Activated CD8-positive, alpha-beta memory T cell treated with anti-CD3 and anti-CD28 coated beads for 36 hours (primary cell): ENCODE measurements around the gene SH3D21. TPM values are rescaled to one million over a fixed set of nuclear protein-coding genes. Genes with fewer than 3 reads are reported as not detected.

Experiments used
- CTCF ChIA-PET: fragments of 350-600 bp; sonication (Branson Sonifier 250); formaldehyde crosslinking; loops from one replicate; lab custom pipeline; 2021; ENCODE audit warnings: antibody characterized with exemption; lab: Charles Lee
- POLR2A ChIA-PET: fragments of 350-600 bp; sonication (Branson Sonifier 250); formaldehyde crosslinking; loops from one replicate; lab custom pipeline; 2021; ENCODE audit warnings: antibody characterized with exemption; lab: Charles Lee
- total RNA-seq, 2 experiments: library from RNA; stranded (reverse); gene quantifications; one replicate each; pipeline ENCODE4 v1.2.3, GENCODE V29; 2021

SH3D21 gene
- total RNA-seq, 2 experiments from 2014 or later, result 6.7 to 6.9 TPM

GRCh38 chr1:36346741-36347370 is 40.7 kb downstream of the SH3D21 start:
- POLR2A ChIA-PET, result no interaction called here
- CTCF ChIA-PET, result interaction anchor here (1.9 kb wide), 1 partner anchor 23 kb away, joined by 4 read pairs; no protein-coding TSS in a partner anchor

- ChIA-PET CTCF (interaction anchor here (1.3 to 1.9 kb wide), 2 partner anchors 20 to 25 kb away, joined by 3 to 4 read pairs; no protein-coding TSS in a partner anchor), POLR2A (no interaction called here)
Observed at GRCh38 chr1:36349241-36349671, 43.1 kb downstream of the SH3D21 start.

GRCh38 chr1:36349839-36350238 is 43.7 kb downstream of the SH3D21 start:
- POLR2A ChIA-PET, result no interaction called here
- CTCF ChIA-PET, result interaction anchor here (0.5 to 1.3 kb wide), 2 partner anchors 19 to 288 kb away, joined by 3 read pairs; no protein-coding TSS in a partner anchor

- ChIA-PET CTCF (interaction anchor here (1.0 to 1.1 kb wide), 2 partner anchors 18 to 65 kb away, joined by 4 to 5 read pairs; no protein-coding TSS in a partner anchor), POLR2A (no interaction called here)
Observed at GRCh38 chr1:36350659-36351226, 44.6 kb downstream of the SH3D21 start.

GRCh38 chr1:36351227-36351977 is 45.2 kb downstream of the SH3D21 start:
- CTCF ChIA-PET, result interaction anchor here (1.0 to 1.1 kb wide), 2 partner anchors 18 to 66 kb away, joined by 4 to 5 read pairs; no protein-coding TSS in a partner anchor
- POLR2A ChIA-PET, result no interaction called here

GRCh38 chr1:36352125-36352909 is 46.1 kb downstream of the SH3D21 start:
- POLR2A ChIA-PET, result no interaction called here

GRCh38 chr1:36352910-36353878 is 47.0 kb downstream of the SH3D21 start:
- CTCF ChIA-PET, result interaction anchor here (0.6 to 1.9 kb wide), 2 partner anchors 16 to 19 kb away, joined by 4 to 7 read pairs; no protein-coding TSS in a partner anchor

More at GRCh38 chr1:36352125-36352909, 46.1 kb downstream of the SH3D21 start:
- CTCF ChIA-PET, result interaction anchor here (0.6 to 1.9 kb wide), 2 partner anchors 16 to 20 kb away, joined by 4 to 7 read pairs; no protein-coding TSS in a partner anchor

GRCh38 chr1:36354486-36354885 is 48.3 kb downstream of the SH3D21 start:
- POLR2A ChIA-PET, result no interaction called here
- CTCF ChIA-PET, result interaction anchor here (0.6 kb wide), 1 partner anchor 10 kb away, joined by 4 read pairs; no protein-coding TSS in a partner anchor

More at GRCh38 chr1:36352910-36353878, 47.0 kb downstream of the SH3D21 start:
- POLR2A ChIA-PET, result no interaction called here

- POLR2A ChIA-PET, result no interaction called here
Observed at GRCh38 chr1:36355811-36356210, 49.6 kb downstream of the SH3D21 start.

GRCh38 chr1:36358514-36359084 is 52.4 kb downstream of the SH3D21 start:
- CTCF ChIA-PET, result interaction anchor here (0.6 to 3.6 kb wide), 2 partner anchors 11 to 79 kb away, joined by 4 to 10 read pairs; no protein-coding TSS in a partner anchor
- POLR2A ChIA-PET, result no interaction called here

More at GRCh38 chr1:36355811-36356210, 49.6 kb downstream of the SH3D21 start:
- CTCF ChIA-PET, result interaction anchor here (1.0 to 3.6 kb wide), 2 partner anchors 13 to 14 kb away, joined by 3 to 10 read pairs; no protein-coding TSS in a partner anchor

GRCh38 chr1:36359383-36359782 is 53.2 kb downstream of the SH3D21 start:
- POLR2A ChIA-PET, result no interaction called here
- CTCF ChIA-PET, result no interaction called here

GRCh38 chr1:36359911-36360550 is 53.9 kb downstream of the SH3D21 start:
- CTCF ChIA-PET, result interaction anchor here (1.1 kb wide), 1 partner anchor 12 kb away, joined by 3 read pairs; no protein-coding TSS in a partner anchor
- POLR2A ChIA-PET, result no interaction called here

- CTCF ChIA-PET, result interaction anchor here (0.7 to 2.9 kb wide), 2 partner anchors 23 to 348 kb away, joined by 5 to 11 read pairs; no protein-coding TSS in a partner anchor
- POLR2A ChIA-PET, result no interaction called here
Observed at GRCh38 chr1:36365381-36365780, 59.2 kb downstream of the SH3D21 start.

- ChIA-PET CTCF (interaction anchor here (0.7 to 2.9 kb wide), 7 partner anchors 18 to 112 kb away, joined by 3 to 11 read pairs (median 3); no protein-coding TSS in a partner anchor), POLR2A (interaction anchor here (0.7 to 1.5 kb wide), 2 partner anchors 20 to 32 kb away, joined by 4 read pairs; no protein-coding TSS in a partner anchor)
Observed at GRCh38 chr1:36366091-36366661, 60.0 kb downstream of the SH3D21 start.

- CTCF ChIA-PET, result interaction anchor here (0.7 to 2.9 kb wide), 10 partner anchors 11 to 217 kb away, joined by 3 to 11 read pairs (median 4); partner anchors contain the start of gene TRAPPC3
- POLR2A ChIA-PET, result interaction anchor here (1.5 kb wide), 1 partner anchor 19 kb away, joined by 4 read pairs; no protein-coding TSS in a partner anchor
Observed at GRCh38 chr1:36367066-36367465, 60.9 kb downstream of the SH3D21 start.

GRCh38 chr1:36367798-36368197 is 61.6 kb downstream of the SH3D21 start:
- CTCF ChIA-PET, result interaction anchor here (0.7 to 2.9 kb wide), 11 partner anchors 10 to 218 kb away, joined by 3 to 11 read pairs (median 7); partner anchors contain the start of genes EVA1B and TRAPPC3
- POLR2A ChIA-PET, result no interaction called here
